Stromal cell of bone marrow (primary cell): Measurements from ENCODE around the gene RPS14.
"Not testable (repeated sequence)": the region's sequence is repeated elsewhere in the genome, so short reads cannot be mapped to it uniquely, and the experiment has no call there.

Experiments used
- DNase-seq: peaks from one replicate; pipeline ENCODE4 v3.0.0-alpha.2; 2012; ENCODE audit warnings: low read depth

Gene RPS14

DNA sequence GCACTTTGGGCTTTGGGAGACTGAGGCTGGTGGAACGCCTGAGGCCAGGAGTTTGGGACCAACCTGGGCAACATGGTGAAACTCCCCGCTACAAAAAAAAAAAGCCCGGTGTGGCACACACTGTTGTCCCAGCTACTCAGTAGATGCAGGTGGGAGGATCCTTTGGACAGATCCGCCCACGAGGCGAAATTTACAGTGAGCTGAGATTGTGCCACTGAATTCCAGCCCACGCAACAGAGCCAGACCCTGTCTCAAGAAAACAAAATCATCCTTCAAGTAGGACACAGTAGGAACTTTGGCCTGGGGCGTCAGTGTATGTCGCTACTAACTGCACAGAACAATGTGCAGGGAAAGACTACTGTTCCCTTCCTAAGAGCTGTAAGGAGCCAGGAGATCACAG, 4.8 kb downstream of the RPS14 start:
- DNase-seq, result no peak

GRCh38 chr5:150443242-150444075, 6.1 kb downstream of the RPS14 start:
- DNase-seq, result no peak

DNA sequence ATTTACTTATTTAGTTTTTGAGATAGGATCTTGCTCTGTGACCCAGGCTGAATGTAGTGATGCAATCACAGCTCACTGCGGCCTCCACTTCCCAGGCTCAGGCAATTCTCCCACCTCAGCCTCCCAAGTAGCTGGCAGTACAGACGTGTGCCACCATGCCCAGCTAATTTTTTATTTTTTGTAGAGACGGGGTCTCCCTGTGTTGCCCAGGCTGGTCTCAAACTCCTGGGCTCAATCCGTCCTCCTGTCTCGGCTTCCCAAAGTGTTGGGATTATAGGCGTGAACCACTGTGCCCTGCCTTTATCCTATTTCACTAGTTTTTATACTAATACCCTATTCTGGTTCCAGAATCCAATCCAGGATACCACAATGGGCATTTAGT, 6.8 kb downstream of the RPS14 start:
- DNase-seq, result no peak

DNA sequence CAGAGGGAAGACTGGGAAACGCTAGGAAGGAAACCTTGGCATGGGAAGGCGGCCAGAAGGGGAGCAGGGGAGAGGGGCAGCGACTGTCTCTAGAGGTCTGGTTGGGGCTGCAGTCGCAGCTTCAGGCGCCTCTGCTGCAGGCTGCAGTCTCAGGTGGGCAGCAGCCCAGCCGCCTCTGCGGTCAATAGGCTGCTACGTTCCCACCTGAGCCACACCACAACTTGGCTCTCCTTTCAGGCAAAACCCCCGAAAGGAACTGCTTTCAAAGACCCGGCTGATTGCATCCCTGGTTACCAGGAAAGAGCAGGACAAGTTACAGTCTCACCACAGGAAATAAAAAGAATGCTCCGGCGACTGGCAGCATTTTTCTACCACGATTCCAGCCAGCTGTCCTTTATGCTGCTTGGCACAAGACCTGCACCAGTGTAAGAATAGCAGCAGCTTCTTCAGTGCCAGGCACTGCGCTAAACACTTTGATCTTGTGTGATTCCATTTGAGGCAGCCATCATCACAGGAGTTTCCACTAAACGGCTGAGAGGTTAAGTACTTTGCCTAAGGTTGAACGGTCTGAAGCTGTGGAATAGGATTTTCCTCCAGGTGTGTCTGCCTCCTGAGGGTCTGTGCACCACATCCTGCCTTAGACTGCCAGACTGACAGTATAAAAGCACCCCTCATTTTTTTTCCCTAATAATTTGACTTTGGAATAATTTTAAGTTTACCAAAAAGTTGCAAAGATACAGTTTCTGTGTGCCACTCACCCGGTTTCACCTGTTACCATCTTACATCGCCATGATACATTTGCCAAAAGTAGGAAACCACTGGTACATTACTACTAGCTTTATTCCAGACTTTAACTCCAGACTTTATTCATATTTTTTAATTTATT, 7.5 kb downstream of the RPS14 start:
- no peak for DNase-seq

DNA sequence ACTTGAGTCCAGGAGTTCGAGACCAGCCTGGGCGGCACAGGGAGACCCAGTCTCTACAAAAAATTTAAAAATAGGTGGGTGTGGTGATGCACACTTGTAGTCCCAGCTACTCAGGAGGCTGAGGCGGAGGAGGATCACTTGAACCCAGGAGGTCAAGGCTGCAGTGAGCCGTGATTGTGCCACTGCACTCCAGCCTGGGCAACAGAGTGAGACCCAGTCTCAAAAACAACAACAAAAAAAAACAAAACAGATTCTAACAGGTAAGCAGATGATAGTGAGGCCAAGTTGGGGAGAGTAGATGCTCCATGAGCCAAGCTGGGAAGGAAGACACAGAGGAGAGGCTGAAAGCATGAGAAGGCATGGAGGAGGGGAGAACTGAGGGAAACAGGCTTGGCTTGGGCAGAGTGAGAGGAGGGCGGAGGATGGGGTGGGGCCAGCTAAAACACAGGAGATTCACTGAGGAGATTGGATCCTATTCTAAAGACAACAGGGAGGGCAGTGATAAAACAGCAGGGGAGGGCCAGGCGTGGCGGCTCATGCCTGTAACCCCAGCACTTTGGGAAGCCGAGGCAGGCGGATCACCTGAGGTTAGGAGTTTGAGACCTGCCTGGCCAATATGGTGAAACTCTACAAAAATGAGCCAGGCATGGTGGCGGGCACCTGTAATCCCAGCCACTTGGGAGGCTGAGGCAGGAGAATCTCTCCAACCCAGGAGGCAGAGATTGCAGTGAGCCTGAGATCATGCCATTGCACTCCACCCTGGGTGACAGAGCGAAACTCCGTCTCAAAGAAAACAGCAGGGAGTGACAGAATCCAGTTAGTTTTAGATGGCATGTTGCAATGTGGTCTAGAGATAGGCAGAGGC, 8.4 kb downstream of the RPS14 start:
- no peak for DNase-seq

- DNase-seq, result no peak
Measured at GRCh38 chr5:150438873-150439546, 10.5 kb downstream of the RPS14 start.

DNA sequence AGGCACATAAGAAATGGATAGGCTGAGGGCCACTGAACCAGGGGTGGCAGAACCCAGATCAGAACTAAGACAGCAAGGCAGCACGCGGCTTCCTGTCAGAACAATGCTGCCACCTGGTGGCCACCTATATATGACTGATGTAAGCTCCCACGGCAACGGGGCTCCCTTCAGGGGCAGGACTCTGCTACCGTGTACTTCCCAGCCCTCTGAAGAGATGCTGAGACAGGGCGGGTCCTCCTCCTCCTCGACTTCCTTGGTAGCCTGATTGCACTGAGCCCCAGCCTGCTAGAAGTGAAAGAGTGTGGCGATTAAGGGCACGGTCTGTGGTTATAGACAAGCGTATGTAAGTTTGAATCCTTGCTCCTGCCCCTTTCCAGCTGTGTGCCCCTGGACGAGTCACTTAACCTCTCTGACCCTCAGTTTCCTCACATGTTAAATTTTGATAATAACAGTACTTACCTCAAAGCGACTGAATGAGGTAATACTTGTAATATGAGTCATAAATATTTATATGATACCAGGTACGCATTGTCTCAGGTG, 13.3 kb downstream of the RPS14 start:
- DNase-seq, result peak; percentile 64

GRCh38 chr5:150434464-150434863, 15.1 kb downstream of the RPS14 start:
- DNase-seq, result no peak

DNA sequence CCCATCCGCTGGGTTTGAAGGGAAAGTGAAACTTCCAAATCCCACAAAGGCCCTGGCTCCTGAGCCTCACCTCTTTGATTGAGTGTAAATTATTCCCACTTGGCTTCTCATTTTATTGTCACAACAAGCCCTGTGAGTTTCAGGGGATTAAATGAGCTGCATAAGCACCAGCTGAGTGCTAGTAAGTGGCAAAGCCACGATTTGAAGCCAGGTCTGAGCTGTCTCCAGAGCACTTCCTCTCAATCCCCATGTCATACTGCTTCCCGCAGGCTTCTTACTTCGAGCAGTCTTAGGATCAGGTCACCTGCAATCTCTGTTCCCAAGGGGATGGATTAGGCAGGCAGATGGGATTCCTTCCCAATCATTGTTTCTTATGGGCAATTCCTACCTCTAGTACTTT, 18.0 kb downstream of the RPS14 start:
- no peak for DNase-seq

DNA sequence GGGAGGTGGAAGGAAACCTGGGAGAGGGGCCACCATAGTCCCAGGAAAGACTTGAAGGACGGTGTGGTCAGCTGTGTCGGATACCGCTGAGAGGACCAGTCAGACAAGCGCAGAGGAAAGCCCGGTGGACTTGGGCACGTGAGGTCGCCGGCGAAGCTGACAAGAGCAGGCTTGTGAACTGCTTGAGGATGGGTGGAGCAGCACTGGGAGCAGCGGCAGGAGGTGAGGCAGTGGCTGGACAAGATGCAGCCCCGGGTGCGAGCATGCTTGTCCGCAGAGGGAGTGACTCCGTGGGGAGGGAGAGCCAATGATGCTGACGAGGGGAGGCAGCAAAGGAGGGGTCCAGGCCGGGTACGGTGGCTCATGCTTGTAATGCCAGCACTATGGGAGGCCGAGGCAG, 18.5 kb downstream of the RPS14 start:
- DNase-seq, result no peak

- DNase-seq, result no peak
Measured at GRCh38 chr5:150429410-150429873, 20.1 kb downstream of the RPS14 start.

- no peak for DNase-seq
Measured at GRCh38 chr5:150428978-150429377, 20.6 kb downstream of the RPS14 start.

GRCh38 chr5:150428106-150428876, 21.2 kb downstream of the RPS14 start:
- no peak for DNase-seq

GRCh38 chr5:150426165-150426564, 23.4 kb downstream of the RPS14 start:
- DNase-seq, result not testable (repeated sequence)

- no peak for DNase-seq
Measured at GRCh38 chr5:150422758-150423157, 26.8 kb downstream of the RPS14 start.

DNA sequence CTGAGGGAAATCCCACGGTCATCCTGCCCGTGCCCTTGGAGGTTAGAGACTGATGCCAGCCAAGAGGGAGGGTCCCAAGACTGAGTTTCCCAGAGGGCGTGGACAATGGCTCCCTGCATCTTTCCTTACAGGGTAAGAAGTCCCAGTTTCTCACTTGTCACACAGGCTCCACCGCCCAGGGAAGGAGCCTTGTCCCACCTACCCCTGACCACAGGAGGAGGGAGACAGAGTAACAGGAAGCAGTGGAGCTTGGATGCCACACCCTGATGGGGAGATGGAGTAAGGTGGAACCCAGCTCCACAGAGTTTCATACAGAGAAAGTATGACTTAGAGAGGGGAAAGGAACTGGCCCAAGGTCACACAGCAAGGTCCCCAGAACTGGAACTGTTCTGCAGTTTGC, 27.5 kb downstream of the RPS14 start:
- DNase-seq, result no peak

- DNase-seq, result no peak
Measured at GRCh38 chr5:150419630-150420270, 29.8 kb downstream of the RPS14 start.

DNA sequence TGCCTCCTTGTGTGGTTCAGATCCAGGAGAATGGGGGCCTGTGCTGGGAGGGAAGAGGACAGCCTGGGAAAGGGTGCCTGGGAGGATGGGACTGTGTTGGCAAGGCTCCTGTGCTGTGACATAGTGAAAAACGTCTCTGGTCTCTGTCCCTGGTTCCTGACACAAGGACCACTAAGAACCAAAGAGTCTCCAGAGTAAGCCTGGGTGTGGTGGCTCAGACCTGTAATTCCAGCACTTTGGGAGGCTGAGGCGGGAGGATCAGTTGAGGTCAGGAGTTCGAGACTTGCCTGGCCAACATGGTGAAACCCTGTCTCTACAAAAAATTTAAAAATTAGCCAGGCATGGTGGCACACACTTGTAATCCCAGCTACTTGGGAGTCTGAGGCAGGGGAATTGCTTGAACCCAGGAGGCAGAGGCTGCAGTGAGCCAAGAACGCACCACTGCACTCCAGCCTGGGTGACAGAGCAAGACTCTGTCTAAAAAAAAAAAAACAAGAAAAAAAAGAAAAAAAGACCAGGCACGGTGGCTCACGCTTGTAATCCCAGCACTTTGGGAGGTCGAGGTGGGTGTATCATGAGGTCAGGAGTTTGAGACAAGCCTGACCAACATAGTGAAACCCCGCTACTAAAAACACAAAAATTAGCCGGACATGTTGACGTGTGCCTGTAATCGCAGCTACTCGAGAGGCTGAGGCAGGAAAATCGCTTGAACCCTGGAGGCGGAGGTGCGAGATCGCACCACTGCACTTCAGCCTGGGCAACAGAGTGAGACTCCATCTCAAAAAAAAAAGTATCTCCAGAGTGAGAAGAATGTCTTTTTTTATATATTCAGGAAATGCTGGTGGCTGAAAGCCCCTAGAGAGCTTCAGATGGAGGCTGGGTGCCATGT, 35.4 kb downstream of the RPS14 start:
- not testable (repeated sequence) for DNase-seq
